H9 (cell line): ENCODE data around the gene CADM1. TPM values are rescaled to one million over a fixed set of nuclear protein-coding genes. Genes with fewer than 3 reads are reported as not detected.

Source experiments
- DNase-seq: peaks from one replicate; pipeline ENCODE4 v3.0.0-alpha.2; 2017
- H2AFZ ChIP-seq: one replicate; pipeline ENCODE4 v1.6.1; 2013; ENCODE audit warnings: mild to moderate bottlenecking, low read length, control low read depth, moderate library complexity
- H2AK5ac ChIP-seq: 2 replicates; pipeline ENCODE4 v1.6.1; 2013; ENCODE audit warnings: low read length, control low read depth, mixed read lengths; ENCODE audit not compliant: insufficient read length
- H2BK120ac ChIP-seq: one replicate; pipeline ENCODE4 v1.6.1; 2013; ENCODE audit warnings: low read depth, mild to moderate bottlenecking, low read length, control low read depth, inconsistent platforms; ENCODE audit not compliant: poor library complexity, severe bottlenecking
- H2BK12ac ChIP-seq: 2 replicates; pipeline ENCODE4 v1.6.1; 2013; ENCODE audit warnings: low read length, control low read depth, mixed read lengths, low read depth; ENCODE audit not compliant: insufficient read length
- H2BK15ac ChIP-seq: 2 replicates; pipeline ENCODE4 v1.6.1; 2013; ENCODE audit warnings: low read depth, low read length, control low read depth
- H2BK20ac ChIP-seq: one replicate; pipeline ENCODE4 v1.6.1; 2013; ENCODE audit warnings: low read depth, mild to moderate bottlenecking, low read length, control low read depth, inconsistent platforms; ENCODE audit not compliant: poor library complexity, severe bottlenecking
- H2BK5ac ChIP-seq: 2 replicates; pipeline ENCODE4 v1.6.1; 2013; ENCODE audit warnings: low read length, control low read depth, mixed read lengths; ENCODE audit not compliant: insufficient read length
- H3K14ac ChIP-seq: 2 replicates; pipeline ENCODE4 v1.6.1; 2013; ENCODE audit warnings: low read length, control low read depth; ENCODE audit not compliant: insufficient read depth
- H3K18ac ChIP-seq: 2 replicates; pipeline ENCODE4 v1.6.1; 2013; ENCODE audit warnings: low read depth, mild to moderate bottlenecking, mixed read lengths, low read length, control low read depth; ENCODE audit not compliant: insufficient read length
- H3K23ac ChIP-seq: 2 replicates; pipeline ENCODE4 v1.6.1; 2013; ENCODE audit warnings: low read length, control low read depth, mixed read lengths, low read depth; ENCODE audit not compliant: insufficient read length
- H3K23me2 ChIP-seq: 2 replicates; pipeline ENCODE4 v1.6.1; 2013; ENCODE audit warnings: low read depth, mild to moderate bottlenecking, mixed read lengths, low read length, control low read depth; ENCODE audit not compliant: insufficient read length, poor library complexity, severe bottlenecking
- H3K27ac ChIP-seq: 2 replicates; pipeline ENCODE4 v1.5.1; 2013; ENCODE audit warnings: low read length, control low read depth, mixed read lengths, low read depth; ENCODE audit not compliant: insufficient read length
- H3K27me3 ChIP-seq: 2 replicates; pipeline ENCODE4 v1.6.1; 2013; ENCODE audit warnings: low read length, control low read depth, inconsistent platforms; ENCODE audit not compliant: insufficient read depth
- H3K4ac ChIP-seq: 2 replicates; pipeline ENCODE4 v1.6.1; 2013; ENCODE audit warnings: low read depth, mild to moderate bottlenecking, control low read depth, inconsistent platforms, low read length, moderate library complexity
- H3K4me1 ChIP-seq: 2 replicates; pipeline ENCODE4 v1.6.1; 2013; ENCODE audit warnings: low read length, control low read depth, inconsistent platforms; ENCODE audit not compliant: insufficient read depth
- H3K4me2 ChIP-seq: 2 replicates; pipeline ENCODE4 v1.6.1; 2013; ENCODE audit warnings: low read length, control low read depth, mixed read lengths; ENCODE audit not compliant: insufficient read length, insufficient read depth
- H3K56ac ChIP-seq: 2 replicates; pipeline ENCODE4 v1.6.1; 2013; ENCODE audit warnings: low read depth, mild to moderate bottlenecking, mixed read lengths, low read length, control low read depth; ENCODE audit not compliant: insufficient read length
- H3K79me1 ChIP-seq: 2 replicates; pipeline ENCODE4 v1.6.1; 2013; ENCODE audit warnings: low read depth, mild to moderate bottlenecking, moderate library complexity, low read length, control low read depth, inconsistent platforms; ENCODE audit not compliant: insufficient read depth, poor library complexity, severe bottlenecking
- H3K79me2 ChIP-seq: 2 replicates; pipeline ENCODE4 v1.6.1; 2013; ENCODE audit warnings: low read length, control low read depth, inconsistent platforms; ENCODE audit not compliant: insufficient read depth
- H3K9ac ChIP-seq: 2 replicates; pipeline ENCODE4 v1.6.1; 2013; ENCODE audit warnings: low read length, control low read depth, mixed read lengths; ENCODE audit not compliant: insufficient read length; ENCODE audit errors: extremely low read depth
- H3K9me3 ChIP-seq: one replicate; pipeline ENCODE4 v1.6.1; 2013; ENCODE audit warnings: low read depth, low read length, inconsistent platforms; ENCODE audit not compliant: control insufficient read depth
- H3T11ph ChIP-seq: one replicate; pipeline ENCODE4 v1.6.1; 2013; ENCODE audit warnings: mild to moderate bottlenecking, low read length, control low read depth, inconsistent platforms
- H4K20me1 ChIP-seq: one replicate; pipeline ENCODE4 v1.6.1; 2013; ENCODE audit not compliant: control insufficient read depth, insufficient read length, insufficient read depth
- H4K5ac ChIP-seq: 2 replicates; pipeline ENCODE4 v1.6.1; 2013; ENCODE audit warnings: low read depth, mild to moderate bottlenecking, mixed read lengths, low read length, control low read depth; ENCODE audit not compliant: insufficient read length
- H4K8ac ChIP-seq: replicated peaks from 2 replicates; pipeline ENCODE4 v1.6.1; 2013; ENCODE audit warnings: low read length, control low read depth, mixed read lengths, low read depth; ENCODE audit not compliant: insufficient read length
- H4K91ac ChIP-seq: 2 replicates; pipeline ENCODE4 v1.6.1; 2013; ENCODE audit warnings: low read depth, mild to moderate bottlenecking, moderate library complexity, mixed read lengths, low read length, control low read depth; ENCODE audit not compliant: insufficient read length
- H3K27ac Mint-ChIP-seq, 3 experiments: 2 replicates in 2 of 3; 3 replicates in 1 of 3; pipeline ENCODE4 v1.8.0; 2020 to 2021; ENCODE audit warnings: mixed read lengths in 3 of 3, mild to moderate bottlenecking in 1 of 3, moderate library complexity in 1 of 3
- H3K27me3 Mint-ChIP-seq: 2 replicates; pipeline ENCODE4 v1.8.0; 2021; ENCODE audit warnings: low read depth, mild to moderate bottlenecking, moderate library complexity, mixed read lengths
- H3K36me3 Mint-ChIP-seq, 3 experiments: 2 replicates in 2 of 3; 3 replicates in 1 of 3; pipeline ENCODE4 v1.8.0; 2020 to 2021; ENCODE audit warnings: low read depth in 3 of 3, mixed read lengths in 3 of 3; ENCODE audit not compliant: insufficient read depth in 1 of 3
- H3K4me1 Mint-ChIP-seq, 2 experiments: 2 replicates each; pipeline ENCODE4 v1.8.0; 2020; ENCODE audit warnings: mixed read lengths in 2 of 2
- H3K4me3 Mint-ChIP-seq, 2 experiments: 2 replicates in 1 of 2; 3 replicates in 1 of 2; pipeline ENCODE4 v1.8.0; 2020 to 2021; ENCODE audit warnings: mild to moderate bottlenecking in 2 of 2, mixed read lengths in 2 of 2, moderate library complexity in 1 of 2
- H3K9me3 Mint-ChIP-seq, 2 experiments: 2 replicates in 1 of 2; 3 replicates in 1 of 2; pipeline ENCODE4 v1.8.0; 2020; ENCODE audit warnings: mild to moderate bottlenecking in 2 of 2, mixed read lengths in 2 of 2, moderate library complexity in 1 of 2
- WGBS: extraction: QIAGEN DNeasy Blood & Tissue Kit; methylation state at CpG from one replicate; pipeline ENCODE4 v1.1.7; 2013; ENCODE audit warnings: missing lambda C conversion rate, low lambda C conversion rate, mixed read lengths; ENCODE audit not compliant: insufficient read length; ENCODE audit errors: extremely low coverage; 5-methylcytosine and 5-hydroxymethylcytosine counted together
- total RNA-seq: library from RNA; stranded (reverse); gene quantifications from 2 replicates; pipeline ENCODE4 v1.2.1, GENCODE V29; 2021
- TF ChIP-seq, protein P1 (sequence below): fragments of 200-600 bp; sonication (generic); conservative IDR thresholded peaks from 3 replicates; pipeline ENCODE4 v1.8.0; 2021; ENCODE audit warnings: antibody characterized with exemption, mild to moderate bottlenecking

The CADM1 gene
- total RNA-seq, 1 experiment from 2014 or later = 11.9 TPM

DNA sequence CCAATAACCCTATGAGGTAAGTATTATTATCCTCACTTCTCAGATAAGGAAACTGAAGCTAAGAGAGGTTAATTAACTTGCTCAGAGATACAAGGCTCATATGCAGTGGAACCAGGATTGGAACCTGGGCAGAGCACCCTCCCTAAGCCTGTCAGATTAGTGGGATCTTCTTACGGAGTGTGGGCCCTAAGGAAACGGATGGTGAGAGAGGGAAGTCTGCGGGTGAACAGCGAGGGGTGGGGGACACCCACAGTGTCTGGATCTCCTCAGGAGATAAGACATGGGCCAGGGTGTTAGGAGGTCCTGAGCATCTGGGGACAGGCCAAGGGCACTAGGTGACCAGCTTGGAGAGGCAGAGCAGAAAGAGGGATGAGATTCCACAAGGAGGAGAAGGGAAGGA, 376.0 kb downstream of the CADM1 start:
- peaks cover 4% of the 10 kb centered on the region for H3K27me3 Mint-ChIP-seq
- TF ChIP-seq, protein P1, sequence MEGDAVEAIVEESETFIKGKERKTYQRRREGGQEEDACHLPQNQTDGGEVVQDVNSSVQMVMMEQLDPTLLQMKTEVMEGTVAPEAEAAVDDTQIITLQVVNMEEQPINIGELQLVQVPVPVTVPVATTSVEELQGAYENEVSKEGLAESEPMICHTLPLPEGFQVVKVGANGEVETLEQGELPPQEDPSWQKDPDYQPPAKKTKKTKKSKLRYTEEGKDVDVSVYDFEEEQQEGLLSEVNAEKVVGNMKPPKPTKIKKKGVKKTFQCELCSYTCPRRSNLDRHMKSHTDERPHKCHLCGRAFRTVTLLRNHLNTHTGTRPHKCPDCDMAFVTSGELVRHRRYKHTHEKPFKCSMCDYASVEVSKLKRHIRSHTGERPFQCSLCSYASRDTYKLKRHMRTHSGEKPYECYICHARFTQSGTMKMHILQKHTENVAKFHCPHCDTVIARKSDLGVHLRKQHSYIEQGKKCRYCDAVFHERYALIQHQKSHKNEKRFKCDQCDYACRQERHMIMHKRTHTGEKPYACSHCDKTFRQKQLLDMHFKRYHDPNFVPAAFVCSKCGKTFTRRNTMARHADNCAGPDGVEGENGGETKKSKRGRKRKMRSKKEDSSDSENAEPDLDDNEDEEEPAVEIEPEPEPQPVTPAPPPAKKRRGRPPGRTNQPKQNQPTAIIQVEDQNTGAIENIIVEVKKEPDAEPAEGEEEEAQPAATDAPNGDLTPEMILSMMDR = no peak

More for the DNA sequence above, 376.0 kb downstream of the CADM1 start:
- Histone ChIP-seq H3K4ac (no peak overlapping the region), H3K4me2 (no peak overlapping the region), H3K79me1 (no peaks in the 10 kb centered on the region), H2BK15ac (no peak overlapping the region), H3K23me2 (no peaks in the 10 kb centered on the region), H3K4me1 (peaks cover 2% of the 10 kb centered on the region; the same call in 1 of the 2 replicates), H2AFZ (no peak overlapping the region), H3K14ac (no peak overlapping the region), H2BK120ac (no peak overlapping the region), H3K56ac (no peak overlapping the region), H4K8ac (no peak overlapping the region), H4K20me1 (no peaks in the 10 kb centered on the region), H2BK12ac (no peak overlapping the region), H4K5ac (no peak overlapping the region), H3T11ph (no peak overlapping the region), H3K79me2 (no peaks in the 10 kb centered on the region), H3K9me3 (no peaks in the 10 kb centered on the region), H2BK20ac (no peak overlapping the region), H3K23ac (no peak overlapping the region), H3K27me3 (no peaks in the 10 kb centered on the region), H3K9ac (no peak overlapping the region), H4K91ac (no peak overlapping the region), H2BK5ac (no peak overlapping the region), H3K27ac (no peak overlapping the region), H2AK5ac (no peak overlapping the region), H3K18ac (no peak overlapping the region)
- Mint-ChIP-seq H3K4me1 (peaks cover 8% of the 10 kb centered on the region in 2 experiments), H3K4me3 (no peak overlapping the region), H3K36me3 (no peaks in the 10 kb centered on the region), H3K27ac (no peak overlapping the region), H3K9me3 (no peaks in the 10 kb centered on the region; a peak in 1 of 5 replicates)
- no peak for DNase-seq
- WGBS = no CpG with 5 or more reads among the region's 4 CpGs
